ENCODE results near the gene RNF5.
"Not testable (repeated sequence)": the region's sequence is repeated elsewhere in the genome, so short reads cannot be mapped to it uniquely, and the experiment has no call there.

GRCh38 chr6:32144238-32144637, 34.0 kb upstream of the RNF5 start:
- TF ChIP-seq BHLHE40 (IDR thresholded peaks at IDR 0.05; ENCODE audit: borderline replicate concordance); FOXK2 (IDR thresholded peaks at IDR 0.05): not testable (repeated sequence)

All from HEK293T (cell line).